Activated naive CD8-positive, alpha-beta T cell (primary cell): ENCODE results near the gene HOXA4.
A peak's percentile ranks its signal among the peaks of the same experiment; 100 is the strongest.

Source experiments
- H3K27ac Mint-ChIP-seq: one replicate; pipeline ENCODE4 v1.8.0; 2021; ENCODE audit warnings: mixed read lengths
- H3K27me3 Mint-ChIP-seq: one replicate; pipeline ENCODE4 v1.8.0; 2021; ENCODE audit warnings: mixed read lengths
- H3K36me3 Mint-ChIP-seq: one replicate; pipeline ENCODE4 v1.8.0; 2021; ENCODE audit warnings: mixed read lengths
- H3K4me1 Mint-ChIP-seq: one replicate; pipeline ENCODE4 v1.8.0; 2021; ENCODE audit warnings: low read depth, mixed read lengths
- H3K4me3 Mint-ChIP-seq: one replicate; pipeline ENCODE4 v1.8.0; 2021; ENCODE audit warnings: mild to moderate bottlenecking, mixed read lengths
- H3K9me3 Mint-ChIP-seq: one replicate; pipeline ENCODE4 v1.8.0; 2021; ENCODE audit warnings: low read depth, mixed read lengths

Gene HOXA4

DNA sequence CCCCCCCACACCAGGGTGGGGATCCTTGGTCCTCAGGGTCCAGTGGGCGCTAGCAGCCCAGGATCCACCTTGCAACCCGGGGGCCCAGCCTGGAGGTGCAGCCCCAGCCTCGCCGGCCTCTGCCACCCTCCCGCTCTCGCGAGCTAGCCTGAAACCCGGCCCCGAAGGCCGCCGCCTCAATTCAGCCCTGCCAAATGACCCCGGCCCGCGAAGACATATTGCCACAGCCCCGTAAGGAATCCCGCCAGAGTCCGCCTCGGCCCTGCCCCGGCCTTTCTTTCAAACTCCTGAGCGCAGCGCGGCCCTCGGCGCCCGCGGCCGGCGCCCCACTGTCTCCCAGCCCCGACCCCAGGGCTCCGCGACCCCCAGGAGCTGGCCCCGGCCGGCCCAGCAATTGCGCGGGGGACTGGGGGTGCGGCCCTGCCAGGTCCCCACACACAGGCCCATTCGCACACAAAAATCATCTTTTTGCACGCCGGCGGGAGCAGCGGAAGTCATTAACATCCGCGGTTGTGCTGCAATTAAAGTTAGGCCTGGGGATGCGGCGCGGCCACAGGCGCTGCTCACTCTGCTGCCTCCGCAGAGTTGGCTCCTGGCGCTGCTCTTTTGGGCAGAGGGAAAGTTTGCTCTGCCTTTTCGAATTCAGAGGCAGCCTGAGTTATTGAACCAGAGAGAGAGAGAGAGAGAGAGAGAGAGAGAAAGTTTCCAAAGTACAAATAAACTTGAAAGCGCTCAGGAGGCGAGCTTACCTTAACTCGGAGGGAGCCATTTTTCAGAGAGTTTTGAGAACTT lies 9.0 kb upstream of the HOXA4 start:
- Mint-ChIP-seq H3K9me3 (no peaks in the 10 kb centered on the region), H3K36me3 (no peaks in the 10 kb centered on the region), H3K27me3 (peaks cover 34% of the 10 kb centered on the region), H3K4me1 (peaks cover 9% of the 10 kb centered on the region), H3K4me3 (no peak overlapping the region), H3K27ac (no peak overlapping the region)

DNA sequence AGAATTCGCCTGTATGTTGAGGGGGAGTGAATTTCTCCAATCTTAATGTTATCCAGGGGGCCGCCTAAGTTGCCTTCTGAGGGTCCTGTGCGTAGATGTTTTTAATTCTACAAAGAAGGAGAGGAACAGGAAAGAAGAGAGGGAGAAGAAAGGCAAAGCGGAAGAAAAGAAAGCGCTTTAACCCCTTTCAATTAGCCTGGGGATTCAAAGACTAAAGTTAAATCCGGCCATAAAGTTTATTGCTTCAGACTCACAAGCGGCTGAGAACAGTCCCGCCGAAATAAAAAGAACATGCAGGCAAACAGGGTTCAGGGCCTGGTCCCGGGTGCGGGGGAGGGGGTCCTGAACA lies 8.4 kb upstream of the HOXA4 start:
- Mint-ChIP-seq H3K4me3 (no peak overlapping the region), H3K27me3 (peaks cover 35% of the 10 kb centered on the region), H3K9me3 (no peaks in the 10 kb centered on the region), H3K27ac (no peak overlapping the region), H3K36me3 (no peaks in the 10 kb centered on the region), H3K4me1 (peaks cover 15% of the 10 kb centered on the region)

DNA sequence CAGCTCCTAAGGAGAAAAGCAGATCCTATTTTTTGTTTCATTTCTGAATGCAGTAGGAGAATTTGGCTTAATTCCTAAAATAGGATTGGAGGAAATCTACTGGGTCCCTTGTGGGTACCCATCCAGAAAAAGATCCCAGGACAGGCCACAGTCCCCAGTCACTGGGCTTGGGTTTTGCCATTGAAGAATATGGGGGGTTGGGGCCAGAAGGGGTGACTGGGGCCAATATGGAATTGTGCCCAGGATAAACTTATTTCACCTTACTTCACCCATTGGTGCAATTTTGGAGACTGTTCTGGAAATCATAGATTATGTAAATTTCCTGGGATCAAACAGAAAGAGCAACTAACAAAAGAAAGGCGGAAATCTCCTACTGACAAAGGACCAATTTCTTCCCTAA lies 7.9 kb upstream of the HOXA4 start:
- H3K27me3 Mint-ChIP-seq: peaks cover 38% of the 10 kb centered on the region
- H3K27ac Mint-ChIP-seq: no peak overlapping the region
- no peaks in the 10 kb centered on the region for H3K36me3 Mint-ChIP-seq
- peaks cover 17% of the 10 kb centered on the region for H3K4me1 Mint-ChIP-seq
- no peak overlapping the region for H3K4me3 Mint-ChIP-seq
- H3K9me3 Mint-ChIP-seq: no peaks in the 10 kb centered on the region

DNA sequence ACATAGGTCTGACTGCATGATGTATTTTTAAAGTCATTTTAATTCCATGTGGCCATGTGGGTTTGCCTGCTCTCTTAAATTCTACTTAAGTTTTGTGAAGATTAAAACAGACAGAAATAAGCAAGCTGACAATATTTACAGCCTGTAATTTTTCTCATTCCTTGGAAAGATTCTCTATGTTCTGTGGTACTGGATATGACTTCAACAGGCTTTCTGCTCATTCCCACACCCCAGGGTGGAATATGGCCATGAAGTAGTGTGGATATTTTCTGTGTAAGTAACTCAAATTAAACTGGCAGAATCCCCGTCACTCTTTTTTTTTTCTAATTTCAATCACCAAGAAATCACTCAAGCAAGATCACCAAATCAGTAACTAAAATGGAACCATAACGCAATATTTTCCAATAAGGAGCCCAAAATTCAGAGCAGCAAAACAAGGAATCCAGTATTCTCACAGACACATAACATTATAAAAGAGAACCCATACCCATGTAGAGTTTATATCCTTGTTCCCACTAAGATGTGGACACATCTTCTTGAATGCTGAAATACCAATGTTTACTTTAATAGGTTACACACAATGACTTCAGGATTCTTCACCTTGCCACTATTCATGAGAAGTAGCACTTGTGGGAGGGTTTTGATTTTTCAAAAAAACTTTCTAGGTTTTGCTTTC lies 7.2 kb upstream of the HOXA4 start:
- Mint-ChIP-seq H3K27me3 (peaks cover 41% of the 10 kb centered on the region), H3K9me3 (no peaks in the 10 kb centered on the region), H3K27ac (no peak overlapping the region), H3K4me3 (no peak overlapping the region), H3K4me1 (peaks cover 17% of the 10 kb centered on the region), H3K36me3 (no peaks in the 10 kb centered on the region)

DNA sequence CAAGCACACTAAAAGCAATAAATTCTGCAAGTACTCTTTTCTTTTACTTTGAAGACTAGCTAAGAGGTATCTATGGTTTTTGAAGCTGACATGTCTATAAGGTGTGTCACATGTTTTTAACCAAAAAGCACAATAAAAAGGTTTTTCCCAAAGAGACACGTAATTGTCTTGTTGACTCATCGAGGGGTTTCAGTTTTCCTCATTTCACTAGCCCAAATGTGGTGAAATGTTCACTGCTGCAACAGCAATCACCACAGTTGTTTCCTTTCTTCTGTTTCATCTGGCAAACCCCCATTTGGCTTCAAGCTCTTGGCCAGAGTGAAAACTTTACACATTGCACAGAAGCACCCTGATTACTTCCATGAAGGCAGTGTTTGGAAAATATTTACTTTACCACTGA lies 3.8 kb upstream of the HOXA4 start:
- no peaks in the 10 kb centered on the region for H3K36me3 Mint-ChIP-seq
- peaks cover 17% of the 10 kb centered on the region for H3K4me1 Mint-ChIP-seq
- peaks cover 33% of the 10 kb centered on the region for H3K27me3 Mint-ChIP-seq
- H3K9me3 Mint-ChIP-seq: no peaks in the 10 kb centered on the region
- no peak overlapping the region for H3K27ac Mint-ChIP-seq
- H3K4me3 Mint-ChIP-seq: no peak overlapping the region

DNA sequence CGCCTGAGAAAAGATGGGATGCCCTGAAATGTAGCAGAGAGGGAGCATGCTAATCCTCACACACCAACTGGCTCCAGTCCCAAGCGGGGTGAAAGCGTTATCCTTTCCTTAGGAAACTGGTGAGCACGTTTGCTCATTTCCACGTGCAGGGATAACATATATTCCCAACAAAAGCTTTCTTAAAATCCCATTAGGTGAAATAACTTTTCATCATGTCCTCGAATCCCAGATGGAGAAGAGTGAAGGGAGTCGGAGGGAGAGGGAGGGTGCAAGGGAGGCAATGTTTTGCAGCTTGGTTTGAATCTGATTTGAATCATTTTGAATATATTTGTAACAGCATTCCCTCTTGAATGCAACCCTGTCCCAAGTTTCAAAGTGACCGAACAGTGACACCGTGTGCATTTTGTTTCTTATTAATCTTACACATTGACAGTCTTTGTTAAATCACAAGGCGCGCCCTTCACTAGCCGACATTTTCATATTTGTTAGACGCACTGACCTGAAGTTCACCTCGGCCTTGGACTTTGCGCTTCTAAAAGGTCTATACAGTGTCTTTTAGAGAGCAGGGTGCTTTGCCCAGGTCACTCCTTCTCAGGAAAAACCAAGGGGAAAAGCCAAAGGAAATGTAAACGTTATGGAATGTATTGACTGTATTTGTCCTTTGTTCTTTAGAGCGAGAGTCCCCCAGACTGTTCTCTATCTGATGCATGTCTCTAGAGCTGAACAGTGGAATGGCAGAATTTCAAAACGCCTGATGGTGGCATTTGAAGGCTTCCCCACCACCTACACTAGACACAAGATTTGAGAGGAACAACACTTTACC lies 3.1 kb upstream of the HOXA4 start:
- Mint-ChIP-seq H3K27me3 (peaks cover 32% of the 10 kb centered on the region), H3K36me3 (no peaks in the 10 kb centered on the region), H3K4me3 (no peak overlapping the region)

DNA sequence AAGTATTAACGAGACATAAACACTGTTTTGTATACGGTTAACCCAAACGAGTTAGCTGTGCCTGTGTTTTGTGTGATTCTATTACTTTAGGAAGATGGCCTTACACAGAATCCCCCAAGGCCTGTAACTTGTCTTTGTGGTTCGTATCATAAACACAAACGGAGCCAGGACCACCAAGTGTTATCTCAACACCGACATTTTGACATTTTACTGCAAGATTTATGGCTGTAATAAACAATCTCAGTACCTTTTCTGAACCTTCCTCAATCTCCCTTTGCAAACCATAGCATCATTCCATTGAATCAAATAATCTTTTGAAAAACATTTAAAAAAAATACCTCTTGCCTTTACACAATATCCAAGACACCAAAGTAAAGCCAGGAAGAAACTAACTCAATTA lies 2.4 kb upstream of the HOXA4 start:
- H3K27me3 Mint-ChIP-seq: peaks cover 32% of the 10 kb centered on the region
- H3K36me3 Mint-ChIP-seq: no peaks in the 10 kb centered on the region
- no peaks in the 10 kb centered on the region for H3K9me3 Mint-ChIP-seq
- H3K4me3 Mint-ChIP-seq: no peak overlapping the region
- H3K4me1 Mint-ChIP-seq: peaks cover 17% of the 10 kb centered on the region
- H3K27ac Mint-ChIP-seq: no peak overlapping the region

More for the DNA sequence above, 3.1 kb upstream of the HOXA4 start:
- Mint-ChIP-seq H3K4me1 (peaks cover 17% of the 10 kb centered on the region), H3K9me3 (no peaks in the 10 kb centered on the region), H3K27ac (peak overlapping the region; percentile 6)

DNA sequence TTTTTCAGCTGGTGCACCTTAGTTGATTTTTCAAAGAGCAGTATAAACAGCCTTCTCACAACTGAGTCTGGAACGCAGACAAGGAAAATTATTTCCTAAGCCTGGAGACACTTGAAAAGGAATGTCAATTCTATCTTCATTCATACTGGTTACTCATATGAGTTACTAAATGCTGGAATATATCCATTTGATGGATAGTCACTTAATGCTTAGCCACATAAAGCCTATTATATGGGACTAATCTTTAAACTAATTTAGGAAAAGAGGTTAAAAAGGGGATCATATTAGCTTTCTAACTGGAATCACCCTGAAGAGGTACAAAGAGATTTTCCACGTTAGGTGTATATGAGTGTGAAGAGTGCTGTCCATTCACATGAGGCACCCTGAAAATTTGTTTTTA lies 1.7 kb upstream of the HOXA4 start:
- Mint-ChIP-seq H3K4me1 (peaks cover 17% of the 10 kb centered on the region), H3K36me3 (no peaks in the 10 kb centered on the region), H3K27me3 (peaks cover 30% of the 10 kb centered on the region), H3K9me3 (no peaks in the 10 kb centered on the region), H3K27ac (no peak overlapping the region), H3K4me3 (no peak overlapping the region)

DNA sequence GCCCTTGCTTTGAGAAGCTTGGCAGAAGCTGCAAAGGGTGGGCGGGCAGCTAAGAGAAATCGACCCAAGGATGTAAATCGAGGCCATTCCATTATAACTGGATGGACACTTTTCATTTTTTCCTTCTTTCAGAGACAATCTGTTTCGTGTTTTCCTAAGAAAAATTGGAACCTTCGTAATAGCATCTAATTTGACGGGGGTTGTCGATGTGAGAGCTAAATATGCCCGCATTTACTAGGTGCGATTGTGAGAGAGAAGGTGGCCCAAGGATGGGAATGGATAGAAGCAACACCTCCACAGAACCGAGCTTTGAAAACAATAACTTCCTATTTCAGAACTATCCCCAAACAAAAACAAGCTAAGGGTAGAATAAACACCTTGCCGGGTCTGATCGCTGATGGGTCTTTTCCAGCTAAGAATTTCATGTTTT lies 848 bp upstream of the HOXA4 start:
- H3K27ac Mint-ChIP-seq: no peak overlapping the region
- no peaks in the 10 kb centered on the region for H3K36me3 Mint-ChIP-seq
- H3K4me1 Mint-ChIP-seq: peaks cover 17% of the 10 kb centered on the region
- H3K27me3 Mint-ChIP-seq: peaks cover 30% of the 10 kb centered on the region
- no peaks in the 10 kb centered on the region for H3K9me3 Mint-ChIP-seq
- peak overlapping the region; percentile 37 for H3K4me3 Mint-ChIP-seq

DNA sequence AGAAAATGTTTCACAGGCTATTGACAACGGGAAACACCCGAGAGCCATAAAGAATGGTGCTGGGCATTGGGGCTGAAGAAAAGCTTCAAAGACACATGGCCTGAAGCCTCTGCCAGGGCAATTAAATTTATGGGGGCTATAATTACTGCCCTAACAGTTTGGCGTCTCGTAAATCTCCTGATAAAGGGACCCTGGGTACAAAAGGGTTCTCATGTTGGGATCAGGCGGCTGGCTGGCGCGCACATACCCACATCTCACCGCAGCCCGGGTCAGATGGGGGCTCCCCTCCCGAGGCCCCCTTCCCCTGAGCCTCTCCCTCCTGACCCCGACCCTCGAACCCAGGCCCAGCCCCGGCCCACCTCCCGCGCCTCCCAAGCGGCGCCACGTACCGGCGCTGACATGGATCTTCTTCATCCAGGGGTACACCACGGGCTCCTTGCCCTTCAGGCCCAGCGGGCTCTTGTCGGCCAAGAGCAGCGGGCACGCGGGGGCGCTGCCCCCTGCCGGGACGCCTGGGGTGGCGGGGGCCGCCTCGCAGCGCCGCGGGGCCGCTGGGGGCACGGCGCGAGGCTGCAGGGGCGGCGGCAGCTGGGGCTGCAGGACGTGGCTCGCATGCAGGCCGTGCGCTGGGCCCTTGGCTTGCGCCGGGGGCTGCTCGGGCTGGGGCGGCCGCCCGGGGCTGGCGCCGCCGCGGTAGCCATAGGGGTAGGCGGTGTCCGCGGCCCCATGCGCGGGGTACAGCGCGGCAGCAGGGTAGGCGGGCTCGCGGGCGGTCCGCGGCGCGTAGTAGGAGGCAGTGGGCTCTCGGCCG lies 623 bp downstream of the HOXA4 start:
- H3K36me3 Mint-ChIP-seq: no peaks in the 10 kb centered on the region
- H3K4me1 Mint-ChIP-seq: peaks cover 12% of the 10 kb centered on the region
- H3K9me3 Mint-ChIP-seq: no peaks in the 10 kb centered on the region
- H3K4me3 Mint-ChIP-seq: peak overlapping the region; percentile 11
- H3K27me3 Mint-ChIP-seq: peaks cover 25% of the 10 kb centered on the region
- no peak overlapping the region for H3K27ac Mint-ChIP-seq

DNA sequence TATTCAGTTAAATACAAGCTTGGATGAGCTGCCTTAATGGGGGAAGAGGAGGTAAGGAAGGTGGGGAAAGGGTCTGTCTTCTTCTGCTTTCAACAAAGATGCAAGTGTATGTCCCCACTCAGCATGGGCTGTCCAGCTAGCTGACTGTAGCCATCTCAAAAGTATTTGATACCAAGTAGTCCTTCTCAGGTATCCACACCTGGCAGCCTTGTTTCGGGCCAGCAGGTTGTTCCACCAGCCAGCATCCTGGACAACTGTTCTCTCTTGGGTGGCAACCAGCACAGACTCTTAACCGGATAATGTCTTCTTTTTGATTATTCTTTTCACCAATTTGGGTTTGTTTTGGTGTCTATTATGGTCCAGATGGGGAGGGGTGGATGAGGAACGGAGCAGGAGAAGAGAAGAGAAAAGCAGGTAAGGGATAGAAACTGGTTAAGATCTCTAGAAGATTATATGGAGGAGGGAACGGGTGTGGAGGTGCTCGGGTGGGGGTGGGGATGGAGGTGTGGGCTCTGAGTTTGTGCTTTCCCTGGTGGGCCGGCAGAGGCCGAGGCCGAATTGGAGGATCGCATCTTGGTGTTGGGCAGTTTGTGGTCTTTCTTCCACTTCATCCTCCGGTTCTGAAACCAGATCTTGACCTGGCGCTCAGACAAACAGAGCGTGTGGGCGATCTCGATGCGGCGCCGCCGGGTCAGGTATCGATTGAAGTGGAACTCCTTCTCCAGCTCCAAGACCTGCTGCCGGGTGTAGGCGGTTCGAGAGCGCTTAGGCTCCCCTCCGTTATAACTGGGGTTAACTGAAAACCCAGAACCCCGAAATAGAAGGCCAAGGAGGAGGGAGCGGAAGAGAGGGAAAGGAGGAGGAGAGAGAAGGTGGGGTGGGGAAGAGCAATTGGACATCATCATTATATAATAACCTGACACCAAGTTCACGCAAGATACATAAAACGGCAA lies 1.5 kb downstream of the HOXA4 start:
- no peak overlapping the region for H3K27ac Mint-ChIP-seq
- H3K27me3 Mint-ChIP-seq: peaks cover 22% of the 10 kb centered on the region
- no peaks in the 10 kb centered on the region for H3K9me3 Mint-ChIP-seq
- peak overlapping the region; percentile 11 for H3K4me3 Mint-ChIP-seq
- no peaks in the 10 kb centered on the region for H3K36me3 Mint-ChIP-seq
- peaks cover 3% of the 10 kb centered on the region for H3K4me1 Mint-ChIP-seq

DNA sequence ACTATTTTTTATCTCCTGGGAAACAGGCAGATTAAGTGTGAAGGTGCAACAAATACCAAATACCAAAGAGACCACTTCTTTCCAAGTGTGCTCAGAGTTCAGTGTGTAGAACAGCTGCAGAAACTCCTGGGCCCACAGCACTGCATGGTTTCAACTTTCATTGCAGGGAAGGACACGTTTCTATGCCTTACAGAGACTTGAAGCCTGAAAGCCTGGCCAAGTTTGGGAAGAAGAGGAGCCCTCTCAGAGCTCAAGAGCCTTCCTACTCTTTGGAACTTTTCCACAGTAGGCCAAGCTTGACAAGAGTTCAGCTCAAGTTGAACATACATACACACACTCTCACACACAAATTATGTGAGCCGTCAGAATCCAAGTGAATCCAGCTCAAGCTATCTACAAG lies 2.5 kb downstream of the HOXA4 start:
- Mint-ChIP-seq H3K27me3 (peaks cover 15% of the 10 kb centered on the region), H3K36me3 (no peaks in the 10 kb centered on the region), H3K4me3 (no peak overlapping the region), H3K27ac (no peak overlapping the region), H3K9me3 (no peaks in the 10 kb centered on the region), H3K4me1 (no peaks in the 10 kb centered on the region)

DNA sequence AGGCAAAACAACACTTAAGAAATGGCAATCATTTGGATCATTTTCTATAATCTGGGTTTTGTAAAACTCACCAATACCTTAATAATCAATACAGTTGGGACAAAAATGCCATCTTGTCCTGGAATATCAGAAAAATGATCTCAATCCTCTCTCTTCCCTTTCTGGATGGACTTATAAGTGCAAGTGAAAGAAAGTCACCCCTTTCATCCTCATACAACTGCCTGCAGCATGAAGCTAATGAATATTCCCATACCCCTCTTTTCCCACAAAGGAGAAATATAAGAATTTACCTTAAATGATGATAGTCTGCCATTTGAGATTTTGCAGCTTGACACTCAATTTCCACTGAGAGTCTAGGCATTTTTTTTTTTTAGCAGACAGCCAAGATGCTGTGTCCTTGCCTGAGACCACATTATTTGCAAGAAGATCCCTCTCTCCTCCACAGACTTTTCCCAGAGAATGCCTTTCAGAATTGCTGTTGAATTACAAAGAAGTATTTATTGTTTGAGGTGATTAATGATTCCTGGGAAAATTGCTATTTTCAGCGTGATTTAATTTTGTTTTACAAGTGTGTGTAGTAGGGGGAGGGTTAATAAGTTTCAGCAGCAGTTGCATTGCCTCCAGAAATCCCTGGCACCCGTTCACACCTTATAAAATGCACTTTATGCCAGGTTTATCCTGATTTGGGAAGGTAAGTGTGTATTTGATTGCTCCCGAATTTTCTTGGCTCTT lies 3.8 kb downstream of the HOXA4 start:
- Mint-ChIP-seq H3K27me3 (peaks cover 15% of the 10 kb centered on the region), H3K4me1 (no peaks in the 10 kb centered on the region), H3K36me3 (no peaks in the 10 kb centered on the region), H3K9me3 (no peaks in the 10 kb centered on the region), H3K27ac (no peak overlapping the region), H3K4me3 (no peak overlapping the region)
